HG02840 (cell line): Measurements from ENCODE around the gene ACP4.
"Not testable (repeated sequence)": the region's sequence is repeated elsewhere in the genome, so short reads cannot be mapped to it uniquely, and the experiment has no call there.

ENCODE experiments used
- ATAC-seq: cut with Tn5 transposase; IDR thresholded peaks from one replicate; pipeline ENCODE4 v1.9.1; 2021; ENCODE audit warnings: mild to moderate bottlenecking, moderate library complexity, moderate number of reproducible peaks; ENCODE audit not compliant: unreplicated experiment, low FRiP score

ACP4 gene

GRCh38 chr19:50772912-50773311 lies 17.3 kb upstream of the ACP4 start:
- not testable (repeated sequence) for ATAC-seq

DNA sequence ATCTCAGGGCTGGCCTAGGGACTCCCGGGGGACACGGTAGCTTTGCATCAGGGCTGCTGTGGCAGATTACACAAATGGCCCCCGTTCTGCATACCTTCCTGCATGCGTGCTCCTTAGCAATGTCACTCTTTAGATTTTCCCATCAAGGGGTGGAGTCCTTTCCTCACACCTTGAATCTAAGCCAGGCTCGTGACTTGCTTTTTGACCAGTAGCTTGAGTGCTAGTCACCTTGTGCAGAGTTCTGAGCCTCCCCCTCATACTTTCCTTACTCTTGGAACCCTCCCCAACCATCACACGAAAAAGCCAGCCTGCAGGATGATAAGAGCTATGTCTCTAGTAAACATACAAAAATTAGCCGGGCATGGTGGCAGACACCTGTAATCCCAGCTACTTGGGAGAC lies 16.8 kb upstream of the ACP4 start:
- ATAC-seq: not testable (repeated sequence)

GRCh38 chr19:50776131-50776530 lies 14.1 kb upstream of the ACP4 start:
- ATAC-seq: no peak

GRCh38 chr19:50777261-50777660 lies 13.0 kb upstream of the ACP4 start:
- no peak for ATAC-seq

DNA sequence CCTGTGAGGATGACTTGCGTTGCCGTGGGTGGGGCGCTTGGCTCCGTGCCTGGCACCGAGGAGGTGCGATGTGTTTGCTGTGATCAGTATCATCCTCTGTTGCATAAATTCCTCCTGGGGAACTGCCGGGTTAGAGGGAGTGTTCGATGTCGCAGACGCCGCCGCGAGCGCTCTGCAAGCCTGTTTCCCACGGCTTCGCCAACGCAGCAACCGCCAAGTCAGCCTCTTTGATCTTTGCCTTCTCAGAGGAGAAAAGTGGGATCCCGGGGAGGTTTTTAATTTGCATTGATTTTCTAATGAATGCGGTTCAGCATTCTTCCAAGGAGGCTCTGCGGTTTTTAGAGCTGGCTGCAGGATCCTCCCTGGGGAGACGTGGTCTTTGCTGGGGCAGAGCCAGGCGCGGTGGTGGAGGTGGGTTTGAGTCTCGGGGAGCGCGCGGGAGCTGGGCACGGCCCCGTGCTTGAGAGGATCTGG lies 12.3 kb upstream of the ACP4 start:
- no peak for ATAC-seq

GRCh38 chr19:50778906-50779430 lies 11.2 kb upstream of the ACP4 start:
- ATAC-seq: no peak

DNA sequence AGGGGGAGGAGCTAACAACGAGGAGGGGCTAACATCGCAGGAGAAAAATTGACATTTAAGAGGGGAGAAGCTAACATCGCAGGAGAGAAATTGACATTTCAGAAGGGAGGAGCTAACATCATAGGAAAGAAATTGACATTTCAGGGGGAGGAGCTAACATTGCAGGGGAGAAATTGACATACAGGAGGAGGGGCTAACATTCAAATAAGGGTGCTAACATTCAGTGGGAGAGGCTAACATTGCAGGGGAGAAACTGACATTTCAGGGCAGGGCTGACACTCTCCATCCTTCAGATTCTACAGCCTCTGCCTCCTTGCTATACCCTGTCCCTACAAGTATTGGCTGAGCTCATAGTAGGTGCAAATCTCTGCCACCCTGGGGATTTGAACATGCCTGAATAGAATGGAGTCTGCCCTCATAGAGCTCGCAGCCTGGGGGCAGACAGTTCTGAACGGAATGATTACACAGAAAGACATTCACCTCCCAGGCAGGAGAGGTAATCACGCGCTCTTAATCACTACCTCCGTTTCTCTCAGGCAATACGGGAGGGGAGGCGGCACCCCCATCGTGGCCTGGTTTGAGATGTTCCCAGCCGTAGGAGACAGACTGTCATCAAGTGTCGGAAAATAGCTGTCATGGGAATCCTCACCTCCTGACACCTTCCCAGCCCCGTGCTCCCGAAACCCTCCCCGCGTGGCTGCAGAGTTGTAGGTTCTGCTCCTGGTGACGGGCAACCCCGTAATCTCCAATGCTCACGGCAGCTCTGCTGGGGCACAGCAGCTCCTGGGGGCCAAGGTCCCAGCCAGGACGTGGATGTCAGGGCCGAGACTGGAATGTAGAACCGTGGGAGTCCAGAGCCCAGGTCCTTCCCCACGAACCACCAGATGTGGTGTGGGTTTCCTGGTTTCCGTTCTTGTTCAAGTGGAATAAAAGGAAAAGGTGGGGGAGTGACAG lies 10.4 kb upstream of the ACP4 start:
- ATAC-seq: no peak

DNA sequence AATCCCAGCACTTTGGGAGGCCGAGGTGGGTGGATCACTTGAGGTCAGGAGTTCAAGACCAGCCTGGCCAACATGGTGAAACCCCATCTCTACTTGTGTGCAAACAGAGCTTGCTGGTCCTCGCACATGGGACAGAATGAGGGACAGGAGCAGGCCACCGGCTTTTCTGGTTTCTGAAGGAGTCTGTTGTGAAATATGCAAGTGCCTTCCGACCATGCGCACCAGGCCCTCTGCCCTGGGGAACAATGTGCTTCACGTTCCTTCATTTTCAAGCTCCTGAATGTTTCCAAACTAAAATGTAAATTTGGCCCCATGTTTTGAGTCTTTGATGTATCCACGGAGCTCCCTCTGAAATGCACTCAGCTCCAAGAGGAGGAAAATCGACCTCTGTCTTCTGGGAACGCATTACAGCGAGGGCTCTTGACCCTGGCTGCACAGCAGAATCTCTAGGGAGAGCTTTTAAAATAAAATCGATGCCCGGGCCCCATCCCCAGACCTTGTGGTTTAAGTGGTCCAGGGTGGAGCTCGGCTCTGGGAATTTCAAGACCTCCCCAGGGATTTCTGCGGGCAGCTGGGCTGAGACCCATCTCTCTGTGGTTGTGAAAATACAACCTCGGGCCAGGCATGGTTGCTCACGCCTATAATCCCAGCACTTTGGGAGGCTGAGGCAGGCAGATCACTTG lies 9.3 kb upstream of the ACP4 start:
- ATAC-seq: no peak

DNA sequence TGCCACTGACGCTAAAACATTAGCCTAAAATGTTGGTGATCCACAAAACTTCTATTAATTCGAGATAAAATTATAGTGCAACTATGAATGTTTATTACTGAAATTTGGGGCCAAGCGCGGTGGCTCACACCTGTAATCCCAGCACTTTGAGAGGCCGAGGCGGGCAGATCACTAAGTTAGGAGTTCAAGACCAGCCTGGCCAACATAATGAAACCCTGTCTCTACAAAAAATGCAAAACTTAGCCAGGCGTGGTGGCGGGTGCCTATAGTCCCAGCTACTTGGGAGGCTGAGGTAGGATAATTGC lies 6.4 kb upstream of the ACP4 start:
- ATAC-seq: not testable (repeated sequence)

DNA sequence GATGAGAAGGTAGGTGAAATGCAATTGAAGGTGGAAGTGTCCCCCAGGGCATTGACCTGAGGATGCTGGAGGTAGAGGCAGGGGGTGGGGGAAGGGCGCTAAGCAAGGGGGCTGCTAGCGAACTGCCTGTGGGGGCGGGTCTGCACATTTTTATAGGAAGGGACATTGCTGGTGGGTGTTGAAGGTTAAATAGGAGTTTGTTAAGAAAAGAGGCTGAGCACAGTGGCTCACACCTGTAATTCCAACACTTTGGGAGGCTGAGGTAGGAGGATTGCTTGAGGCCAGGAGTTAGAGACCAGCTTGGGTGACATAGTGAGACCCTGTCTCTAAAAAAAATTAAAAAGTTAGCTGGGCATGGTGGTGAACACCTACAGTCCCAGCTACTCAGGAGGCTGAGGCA lies 5.5 kb upstream of the ACP4 start:
- ATAC-seq: no peak

GRCh38 chr19:50785329-50785728 lies 4.9 kb upstream of the ACP4 start:
- ATAC-seq: no peak

- ATAC-seq: no peak
These were observed 780 bp downstream of the ACP4 start for GRCh38 chr19:50790922-50791467.

GRCh38 chr19:50791594-50792271 lies 1.5 kb downstream of the ACP4 start:
- no peak for ATAC-seq

GRCh38 chr19:50792272-50793250 lies 2.3 kb downstream of the ACP4 start:
- no peak for ATAC-seq

GRCh38 chr19:50793558-50794065 lies 3.4 kb downstream of the ACP4 start:
- no peak for ATAC-seq

- no peak for ATAC-seq
These were observed 4.1 kb downstream of the ACP4 start for GRCh38 chr19:50794074-50794875.

GRCh38 chr19:50794876-50795663 lies 4.9 kb downstream of the ACP4 start:
- no peak for ATAC-seq

DNA sequence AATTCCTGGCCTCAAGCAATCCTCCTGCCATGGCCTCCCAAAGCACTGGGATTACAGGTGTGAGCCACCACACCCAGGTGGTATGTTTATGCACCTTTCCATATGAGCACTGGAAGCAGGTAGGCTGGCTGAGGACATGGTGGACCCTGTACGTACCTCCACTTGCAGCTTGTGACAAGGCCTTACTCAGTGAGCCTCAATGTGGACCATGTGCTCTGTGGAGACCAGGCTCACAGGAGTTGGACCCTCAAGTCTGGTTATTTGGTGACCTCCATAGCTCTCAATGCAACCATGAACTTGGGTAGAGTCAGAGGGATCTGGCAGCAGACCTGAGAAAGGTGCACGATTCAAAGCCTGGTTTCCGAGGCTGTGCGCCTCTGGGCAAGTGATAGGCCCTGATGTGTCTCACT lies 5.5 kb downstream of the ACP4 start:
- no peak for ATAC-seq
